Measurements from ENCODE around the gene KCTD1.

Gene KCTD1

DNA sequence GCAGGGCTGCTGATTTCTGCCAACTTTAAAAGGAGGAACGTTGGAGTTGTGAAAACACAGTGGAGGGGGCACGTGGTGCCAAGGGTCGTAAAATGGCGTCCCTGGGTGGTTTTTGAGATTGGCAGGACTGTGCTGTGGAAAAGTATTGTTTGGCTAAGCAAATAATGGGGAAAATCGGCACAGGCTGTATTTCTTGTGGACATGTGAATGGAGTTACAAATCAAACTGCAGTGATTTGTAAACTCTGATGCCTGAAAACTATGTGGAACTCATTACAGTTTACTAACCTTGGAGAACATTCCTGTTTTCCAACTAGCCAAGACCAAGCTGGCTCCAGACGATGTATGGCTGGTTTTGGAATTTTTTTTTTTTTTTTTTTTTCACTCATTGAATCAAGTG, 68.7 kb downstream of the KCTD1 start:
- no peak for DNase-seq

DNA sequence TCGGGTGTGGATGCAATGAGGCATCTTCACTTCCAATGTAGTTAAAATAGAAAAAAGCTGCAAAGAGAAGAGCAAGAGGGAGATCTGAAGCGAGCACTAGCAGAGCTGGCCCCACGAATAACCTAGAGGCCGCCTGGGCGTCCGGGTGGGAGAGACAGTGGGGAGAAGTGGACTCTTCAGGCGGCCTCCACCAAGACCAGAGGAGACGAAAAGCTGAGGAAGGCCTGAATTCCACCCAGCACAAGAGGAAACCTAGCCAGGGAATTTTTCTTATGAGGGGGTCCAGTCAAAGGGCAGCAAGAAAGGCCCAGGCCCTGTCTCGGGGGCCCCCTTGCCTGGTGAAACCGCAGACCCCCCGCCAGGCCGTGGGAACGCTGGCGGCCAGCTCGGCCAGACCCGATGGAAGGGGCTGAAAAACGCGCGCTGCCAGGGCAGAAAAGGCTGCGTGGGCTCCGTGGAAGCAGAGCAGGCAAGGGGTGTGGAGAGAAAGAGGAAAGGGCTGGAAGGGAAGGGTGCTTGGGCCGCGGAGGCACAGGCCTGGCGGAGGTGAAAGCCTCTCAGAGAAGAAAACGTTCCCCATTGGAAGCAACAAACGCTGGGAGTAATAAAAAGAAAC, 69.2 kb downstream of the KCTD1 start:
- no peak for DNase-seq

DNA sequence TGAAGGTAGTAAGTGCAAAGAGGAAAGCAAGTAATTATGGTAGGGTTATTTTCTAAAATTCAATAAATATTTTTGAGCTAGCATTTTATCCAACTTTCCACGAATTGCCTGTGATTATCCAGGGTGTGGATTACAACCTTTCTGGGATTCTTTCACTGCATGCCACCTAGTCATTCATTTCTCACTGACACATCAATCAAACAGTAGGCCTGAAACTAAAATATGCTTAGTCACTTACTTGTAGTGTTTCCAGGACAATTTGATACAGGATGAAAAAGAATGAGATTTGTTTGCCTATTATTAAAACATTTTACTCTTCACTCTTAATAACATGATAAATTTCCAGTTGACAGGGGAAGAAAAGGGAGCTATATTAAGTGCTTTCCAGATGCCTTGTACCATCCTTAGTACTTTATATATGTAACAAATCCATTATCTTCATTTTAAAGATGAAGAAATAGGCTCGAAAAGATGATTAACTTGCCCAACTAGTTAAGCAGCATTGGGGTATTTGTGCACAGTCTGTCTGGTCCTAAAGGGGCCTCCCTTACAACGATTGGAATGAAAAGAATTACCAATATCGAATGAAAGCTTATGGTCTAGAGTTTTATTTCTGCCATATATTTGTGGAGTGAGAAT, 70.4 kb downstream of the KCTD1 start:
- DNase-seq, result no peak

DNA sequence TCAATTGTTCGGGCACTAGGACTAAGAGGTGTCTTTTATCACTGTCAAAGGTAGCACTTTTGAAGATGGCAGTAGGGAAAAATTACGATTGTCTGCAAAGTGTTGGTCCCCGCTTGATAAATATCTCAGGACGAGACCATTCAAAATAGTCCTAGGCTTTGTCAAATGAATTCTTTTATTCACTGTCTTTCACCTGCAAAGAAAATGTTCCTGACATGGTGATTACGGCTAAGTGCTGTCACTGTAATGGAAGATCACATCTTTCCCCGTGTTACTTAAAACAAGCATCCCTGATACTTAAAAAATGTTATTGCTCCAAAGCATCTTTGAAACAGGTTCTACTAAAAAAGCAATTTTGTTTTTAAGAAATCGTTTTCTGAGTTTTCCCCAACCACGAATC, 71.7 kb downstream of the KCTD1 start:
- DNase-seq, result no peak

DNA sequence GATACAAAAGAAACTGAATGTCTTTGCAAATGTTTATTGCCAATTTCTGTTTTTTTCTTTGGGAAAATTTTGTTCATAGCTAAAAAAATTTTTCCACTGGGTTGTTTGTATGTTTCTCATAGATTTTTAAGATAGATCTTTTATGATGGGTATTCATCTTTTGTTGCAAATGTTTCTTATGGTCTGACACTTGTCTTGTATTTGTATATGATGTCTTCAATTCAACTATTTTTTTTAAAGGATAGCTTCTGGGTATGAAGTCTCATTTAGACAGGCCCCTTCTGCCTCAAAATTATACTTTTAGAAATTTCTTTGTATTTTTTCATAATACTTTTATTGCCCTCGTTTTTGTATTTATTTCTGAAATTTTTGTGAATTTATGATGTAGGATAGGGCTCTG, 73.8 kb downstream of the KCTD1 start:
- no peak for DNase-seq

DNA sequence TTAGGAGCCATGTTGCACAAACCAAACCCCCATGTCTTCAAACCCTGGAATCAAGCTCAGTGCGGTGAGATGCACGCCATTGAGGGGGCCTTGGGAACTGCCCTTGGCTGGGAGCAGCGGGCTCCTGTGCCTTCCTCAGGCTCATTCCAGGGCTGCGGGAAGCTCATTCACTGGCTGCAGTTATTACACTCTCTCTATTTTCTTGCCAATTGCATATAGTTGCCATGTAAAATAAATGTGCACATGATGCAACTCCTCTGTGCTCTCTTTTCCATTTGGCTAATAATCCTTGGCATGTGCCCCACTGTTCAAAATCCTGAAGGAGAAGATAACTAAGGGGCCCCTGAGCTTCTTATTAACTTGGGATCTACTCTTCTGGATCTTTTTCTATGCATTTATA, 74.7 kb downstream of the KCTD1 start:
- DNase-seq, result no peak

DNA sequence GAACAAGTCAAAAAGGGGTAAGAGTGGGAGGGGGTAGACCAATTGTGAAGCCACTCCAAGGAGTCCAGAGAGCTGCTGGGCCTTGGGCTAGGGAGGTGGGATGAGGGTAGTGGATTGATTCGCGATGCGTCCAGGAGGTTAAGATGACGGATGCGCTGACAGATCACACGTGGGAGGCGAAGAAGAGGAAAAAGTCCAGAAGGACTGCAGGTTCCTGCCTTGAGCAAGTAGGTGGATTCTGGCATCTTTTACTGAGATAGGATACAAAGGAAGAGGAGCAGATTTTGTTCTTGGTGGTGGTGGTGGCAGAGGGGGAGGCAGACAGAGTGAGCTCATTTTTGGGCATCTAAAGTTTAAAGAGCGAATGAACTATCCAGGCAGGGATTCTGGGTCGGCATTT, 76.5 kb downstream of the KCTD1 start:
- no peak for DNase-seq

DNA sequence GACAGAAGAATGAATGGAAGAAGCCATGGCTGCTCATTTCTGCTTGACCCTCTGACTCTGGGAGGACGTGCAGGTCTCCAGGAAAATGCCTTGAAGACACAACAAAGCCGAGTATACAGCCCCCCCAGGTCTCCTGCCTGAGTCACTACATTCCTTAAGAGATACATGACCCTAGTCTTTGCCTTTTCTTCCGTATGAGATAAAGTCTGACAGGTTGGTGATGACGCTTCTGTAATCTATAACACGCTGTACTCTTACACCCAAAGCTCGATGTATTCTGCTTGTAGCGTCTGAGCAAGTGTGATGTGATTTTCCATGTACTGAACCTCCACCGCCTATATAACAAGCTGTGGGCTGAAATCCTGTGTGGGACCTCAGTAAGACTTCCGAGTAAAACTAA, 77.3 kb downstream of the KCTD1 start:
- no peak for DNase-seq

DNA sequence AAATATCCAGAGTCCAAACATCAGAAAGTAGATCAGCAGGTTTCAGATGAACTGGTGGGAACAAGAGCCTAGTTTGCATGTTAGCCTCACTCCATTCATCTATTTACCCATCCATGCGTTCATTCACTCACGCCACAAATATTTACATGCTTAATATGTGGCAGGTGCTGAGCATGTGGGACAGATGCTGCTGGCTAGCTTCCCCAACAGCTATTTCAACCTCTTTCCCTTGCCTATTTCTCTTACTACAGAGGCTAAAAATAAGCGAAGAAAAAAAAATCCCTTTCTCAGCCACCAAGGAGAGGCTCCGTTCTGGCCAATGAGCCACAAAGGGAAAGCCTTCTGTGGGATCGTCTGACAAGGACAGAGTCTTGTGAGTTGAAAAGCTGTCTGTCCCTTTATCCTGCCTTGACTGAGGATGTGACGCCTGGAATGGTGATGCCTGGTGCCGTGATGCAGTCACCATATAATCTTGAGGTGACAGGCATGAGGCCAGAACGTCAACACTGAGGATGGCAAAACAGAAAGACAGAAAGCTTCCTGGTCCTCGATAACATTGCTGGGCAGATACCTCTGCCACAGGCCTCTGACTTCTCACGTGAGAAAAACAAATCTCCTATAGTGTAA, 78.2 kb downstream of the KCTD1 start:
- DNase-seq, result no peak

DNA sequence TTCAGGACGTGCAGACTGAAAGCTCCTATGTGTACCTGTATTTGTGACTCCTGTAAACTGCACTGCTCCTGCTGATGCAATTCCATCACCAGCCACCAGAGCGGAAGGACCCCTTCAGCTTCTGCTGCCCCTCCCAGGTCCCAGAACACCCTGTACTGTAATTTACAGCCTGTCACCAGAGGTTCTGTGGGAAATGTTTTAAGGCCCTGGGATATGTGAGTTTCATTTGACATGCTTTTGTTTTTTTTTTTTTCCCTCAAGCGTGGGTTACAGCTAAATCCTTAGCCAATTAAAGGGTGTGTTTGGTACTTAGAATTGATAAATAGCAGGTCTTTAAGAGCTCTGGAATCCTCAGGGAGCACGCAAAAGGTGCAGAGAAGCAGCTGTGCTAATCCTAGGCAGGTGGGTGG, 79.4 kb downstream of the KCTD1 start:
- DNase-seq, result peak; percentile 23

DNA sequence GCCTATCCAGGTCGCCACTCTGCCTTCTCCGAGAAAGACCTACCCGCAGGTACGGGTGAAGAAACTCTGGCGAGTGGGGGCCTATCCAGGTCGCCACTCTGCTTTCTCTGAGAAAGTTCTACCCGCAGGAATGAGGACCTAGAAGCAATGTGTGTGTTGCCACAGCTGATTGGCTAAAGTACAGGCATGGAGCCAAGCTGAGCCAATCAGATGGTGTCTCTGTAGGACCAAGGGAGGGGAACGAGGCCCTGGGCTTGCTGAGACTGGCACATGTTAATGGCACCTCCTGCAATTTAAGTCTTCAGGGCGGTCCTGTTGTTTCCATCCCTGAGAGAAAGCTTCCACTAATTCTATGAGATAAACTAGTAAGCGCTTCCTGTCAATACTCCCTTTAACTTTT, 82.3 kb downstream of the KCTD1 start:
- no peak for DNase-seq

DNA sequence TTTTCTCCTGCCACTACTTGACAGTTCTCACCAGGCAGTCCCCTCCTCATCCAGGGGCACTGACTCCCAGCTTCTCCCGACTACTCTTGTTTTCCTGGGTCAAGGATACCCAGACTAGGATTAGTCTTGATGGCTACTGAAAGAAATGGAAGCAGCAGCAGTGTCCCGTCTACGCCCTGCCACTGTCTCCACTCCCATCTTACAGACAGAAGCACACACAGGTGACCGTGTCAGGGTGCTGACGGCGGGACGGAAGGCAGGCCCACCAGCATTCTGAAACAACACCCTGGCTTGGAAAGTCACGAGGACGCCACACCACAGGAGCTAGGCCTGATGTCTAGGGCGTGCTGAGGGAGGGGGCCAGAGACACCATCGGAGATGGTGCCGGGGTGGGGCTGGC, 82.9 kb downstream of the KCTD1 start:
- DNase-seq, result no peak

DNA sequence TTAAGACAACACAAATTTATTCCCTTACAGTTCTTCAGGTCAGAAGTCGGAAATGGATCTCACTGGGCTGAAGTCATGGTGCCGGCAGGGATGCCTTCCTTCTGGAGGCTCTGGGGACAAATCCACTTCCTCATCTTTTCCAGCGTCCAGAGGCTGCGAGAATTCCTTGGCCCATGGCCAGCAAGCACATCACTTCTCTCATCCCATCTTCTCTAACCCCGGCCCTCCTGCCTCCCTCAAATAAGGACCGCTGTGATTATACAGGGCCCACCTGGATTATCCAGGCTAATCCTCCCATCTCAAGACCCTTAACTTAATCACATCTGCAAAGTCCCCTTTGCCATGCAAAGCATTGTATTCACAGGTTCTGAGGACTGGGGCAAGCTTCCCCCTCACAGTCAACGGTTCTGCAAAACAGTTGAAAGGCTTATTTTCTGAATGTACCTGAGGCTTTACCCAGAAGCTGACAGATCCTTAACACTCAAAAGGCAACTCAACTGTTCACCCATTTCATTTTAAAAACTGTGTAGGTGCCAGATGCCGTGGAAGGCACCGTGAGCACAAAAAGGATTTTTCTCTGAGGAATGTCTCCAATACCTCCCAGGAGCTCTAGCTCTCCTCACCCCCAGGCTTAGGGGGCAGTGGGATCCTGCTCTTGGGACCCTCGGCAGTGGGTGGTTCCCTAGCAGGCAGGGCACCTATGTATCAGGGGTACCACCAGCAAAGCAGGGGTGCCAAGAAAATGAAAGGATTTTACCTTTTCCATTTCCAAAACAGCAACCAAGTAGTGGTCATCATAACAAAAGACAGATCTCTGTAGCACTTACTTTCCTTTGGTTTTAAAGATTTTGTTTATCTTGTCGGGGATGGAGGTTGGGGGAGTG, 84.0 kb downstream of the KCTD1 start:
- peak; percentile 72 for DNase-seq

DNA sequence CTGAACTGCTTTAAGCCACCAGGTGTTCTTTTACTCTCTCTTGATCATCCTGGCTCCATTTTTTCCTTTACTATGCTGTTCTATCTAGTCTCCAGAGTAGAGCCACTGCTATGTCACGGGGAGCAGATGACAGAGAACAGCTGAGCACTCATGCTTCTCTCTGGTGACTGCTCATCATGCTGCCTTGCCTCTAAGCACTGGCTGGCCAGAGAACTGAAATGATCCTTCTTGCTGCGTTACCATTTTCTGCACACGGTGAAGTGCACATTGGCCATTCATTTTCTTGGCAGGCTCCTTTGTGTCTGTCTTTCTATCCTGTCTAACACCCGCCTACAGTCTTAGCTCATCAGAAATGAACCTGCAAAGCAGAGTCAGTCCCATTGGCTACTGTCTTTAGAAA, 86.0 kb downstream of the KCTD1 start:
- DNase-seq, result no peak

DNA sequence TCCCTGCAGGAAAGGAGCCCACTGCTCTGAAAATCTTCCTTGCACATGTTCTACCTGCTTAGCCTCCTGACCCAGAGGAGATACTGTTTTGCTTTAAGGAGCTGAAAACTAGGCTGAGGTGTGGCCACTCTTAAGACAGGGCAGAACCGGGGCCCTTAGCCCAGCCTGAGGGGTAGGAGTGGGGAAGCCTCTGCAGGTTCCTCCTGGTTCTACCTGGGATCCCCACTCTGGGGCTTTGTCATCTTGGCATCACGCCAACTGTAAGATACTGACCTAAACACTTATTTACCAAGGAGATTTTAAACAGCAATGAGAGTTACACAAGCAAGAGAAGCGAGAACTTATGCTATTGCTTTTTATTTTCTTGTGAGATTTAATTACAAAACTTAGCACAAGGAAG, 86.9 kb downstream of the KCTD1 start:
- DNase-seq, result no peak

DNA sequence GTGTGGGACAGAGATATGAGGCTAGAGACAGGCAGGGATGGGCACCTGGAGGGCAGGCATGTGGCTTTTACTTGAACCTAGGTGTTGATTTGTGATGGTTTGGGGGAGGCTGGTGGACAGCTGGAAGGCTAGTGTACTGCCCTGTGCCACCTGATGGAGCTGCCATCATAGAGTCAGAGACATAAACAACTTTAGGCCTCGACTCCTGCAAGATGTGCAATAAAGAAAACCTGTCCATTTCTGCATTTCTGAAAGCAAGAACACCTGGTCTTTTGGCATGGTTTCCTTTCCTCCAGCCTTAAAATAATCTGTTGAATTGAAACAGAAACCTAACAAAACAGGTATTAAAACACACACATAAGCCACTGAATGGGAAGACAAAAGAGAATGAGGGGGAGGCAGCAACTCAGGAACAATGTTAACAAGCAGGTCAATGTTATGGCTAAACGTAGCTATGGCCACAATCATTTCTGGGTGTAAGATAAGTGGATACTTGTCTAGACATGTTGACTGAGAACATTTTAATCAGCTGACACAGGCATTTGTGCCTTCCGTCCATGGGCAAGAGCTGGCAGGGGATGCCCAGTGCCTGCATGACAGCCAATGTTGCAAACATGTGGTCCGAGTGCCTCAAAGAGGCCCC, 87.8 kb downstream of the KCTD1 start:
- DNase-seq, result no peak

DNA sequence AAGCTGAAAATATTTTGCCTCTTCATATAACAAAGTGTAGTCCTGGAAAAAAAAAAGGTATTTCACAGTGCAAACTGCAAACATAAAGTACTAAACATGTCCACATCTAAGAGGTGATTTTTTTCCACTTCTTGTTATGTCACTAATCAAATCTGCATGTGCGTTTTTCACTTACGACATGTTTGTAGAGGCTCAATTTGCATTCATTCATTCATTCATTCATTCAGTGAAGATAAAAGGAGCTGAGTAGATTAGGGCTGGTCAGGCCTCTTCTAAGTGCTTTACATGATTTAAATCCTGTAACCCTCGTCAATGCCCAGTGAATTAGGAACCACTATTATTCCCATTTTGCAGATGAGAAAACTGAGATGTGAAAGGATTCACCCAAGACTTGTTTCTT, 88.5 kb downstream of the KCTD1 start:
- no peak for DNase-seq

DNA sequence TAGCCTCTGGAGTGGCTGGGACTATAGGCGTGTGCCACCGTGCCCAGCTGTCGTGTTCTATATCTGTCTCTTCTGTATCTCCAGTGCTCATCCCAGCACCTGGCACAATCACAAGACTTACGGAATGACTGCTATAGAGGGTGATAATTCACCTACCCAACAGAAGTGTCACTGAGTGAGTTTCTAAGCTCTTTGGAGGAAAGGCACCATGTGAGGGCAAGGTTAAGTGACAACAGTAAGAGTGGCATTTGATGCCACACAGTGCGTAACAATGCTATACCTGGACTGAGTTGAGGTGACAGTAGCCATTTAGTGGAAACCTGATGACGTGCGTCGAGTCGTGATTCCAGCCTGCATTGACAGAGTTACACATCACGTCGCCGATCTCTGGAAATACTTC, 89.0 kb downstream of the KCTD1 start:
- DNase-seq, result no peak

DNA sequence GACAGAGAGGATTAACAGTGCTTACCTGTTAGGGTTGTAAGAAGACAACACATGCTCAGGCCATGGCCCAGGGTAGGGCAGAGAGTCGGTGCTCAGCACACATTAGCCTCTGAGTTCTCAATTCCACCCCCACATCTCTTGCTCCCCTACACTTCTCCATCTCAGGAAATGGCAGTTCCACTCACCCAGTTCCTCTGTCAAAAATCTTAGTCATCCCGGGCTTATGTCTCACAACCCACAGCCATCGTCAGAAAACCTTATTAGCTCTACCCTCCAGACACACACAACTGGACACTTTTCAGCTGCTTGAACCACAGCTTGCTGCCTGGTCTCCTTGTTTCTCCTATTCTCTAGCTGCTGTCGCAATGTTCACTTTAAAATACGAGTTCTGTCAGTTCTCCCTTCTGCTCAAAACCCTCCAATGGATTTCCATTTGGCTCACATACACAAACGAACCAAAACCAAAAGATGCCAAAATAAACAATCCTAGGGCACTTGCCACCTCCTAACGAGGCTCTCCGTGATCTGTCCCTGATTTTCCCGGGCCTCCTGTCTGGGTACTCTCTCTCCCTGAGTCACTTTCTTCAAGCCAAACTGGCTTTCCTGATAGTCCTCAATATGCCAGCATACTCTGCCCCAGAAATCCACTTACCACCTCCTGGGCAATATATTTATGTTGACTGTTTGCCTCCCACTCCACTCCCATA, 89.7 kb downstream of the KCTD1 start:
- DNase-seq, result no peak

DNA sequence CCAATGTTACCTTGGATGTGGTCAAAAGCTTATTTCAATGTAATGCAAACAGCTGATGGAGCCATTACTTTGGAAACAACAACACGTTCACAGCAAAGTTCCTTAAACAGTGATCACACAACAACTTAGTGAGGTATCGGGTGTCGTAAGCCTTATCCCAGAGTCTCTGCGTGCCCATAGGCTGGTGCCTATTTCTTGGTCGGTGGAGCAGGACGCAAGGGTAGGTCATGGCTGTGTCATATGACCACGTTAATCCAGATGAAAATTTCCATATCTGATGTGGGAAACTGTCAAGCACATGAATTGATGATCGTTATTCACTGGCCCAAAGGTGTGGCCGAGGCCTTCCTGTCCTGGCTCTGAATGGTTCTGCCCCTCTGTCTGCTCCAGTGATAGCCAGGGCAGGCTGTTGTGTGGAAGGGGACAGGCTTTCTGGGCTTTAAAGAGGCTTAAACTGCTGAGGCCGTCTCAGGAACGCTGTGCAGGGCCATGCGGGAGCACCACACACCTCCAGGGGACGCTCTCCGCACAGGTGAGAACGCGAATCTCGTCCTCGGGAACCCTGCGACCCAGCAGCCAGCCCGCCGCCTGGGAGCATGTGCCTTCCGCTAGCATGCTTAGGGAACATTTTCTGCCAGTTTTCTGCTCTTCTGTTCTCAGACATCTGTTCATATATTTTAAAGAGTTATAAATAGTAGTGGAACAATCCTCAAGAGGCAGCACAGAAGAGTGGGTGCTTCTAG, 90.6 kb downstream of the KCTD1 start:
- peak; percentile 59 for DNase-seq

DNA sequence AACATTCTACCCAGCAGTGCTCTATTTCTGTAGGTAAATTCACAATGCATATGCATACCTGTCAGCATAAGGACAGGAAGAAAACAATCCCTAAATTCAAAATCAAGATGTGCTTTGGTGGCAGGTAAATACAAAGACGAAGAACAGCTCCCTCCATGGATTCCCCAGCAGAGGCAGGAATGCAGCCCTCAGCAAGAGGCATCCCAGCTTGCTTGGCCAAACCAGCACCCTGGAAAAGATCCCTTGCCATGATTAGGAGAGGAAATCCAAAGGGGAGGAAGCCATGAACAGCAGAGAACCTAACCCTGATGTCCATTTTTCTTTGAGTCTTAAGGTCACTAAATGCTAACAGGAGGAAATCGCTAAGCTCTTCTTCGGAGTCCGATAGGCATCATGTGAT, 91.2 kb downstream of the KCTD1 start:
- DNase-seq, result no peak

DNA sequence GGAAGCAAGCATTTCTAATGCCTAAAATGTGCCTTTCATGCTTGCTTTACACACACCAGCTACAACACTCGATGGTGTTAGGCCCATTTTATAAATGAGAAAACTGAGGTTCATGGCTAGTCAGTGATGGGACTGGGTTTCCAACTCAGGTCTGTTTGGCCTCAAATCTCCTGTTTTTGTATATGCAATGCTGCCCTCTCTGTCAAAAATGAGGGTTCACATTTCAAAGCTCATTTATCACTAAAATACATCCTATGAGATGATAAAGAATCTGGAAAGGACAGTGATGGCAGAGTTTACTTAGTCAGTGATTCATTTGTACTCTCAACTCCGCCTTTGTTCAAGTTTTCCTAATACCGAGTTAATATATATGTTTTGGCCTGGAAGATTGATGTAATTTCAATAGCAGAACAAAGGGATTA, 92.3 kb downstream of the KCTD1 start:
- no peak for DNase-seq
